K562 (cell line): ENCODE results near the gene SLC39A13. TPM values are rescaled to one million over a fixed set of nuclear protein-coding genes. Genes with fewer than 3 reads are reported as not detected.

ENCODE experiments used
- ATAC-seq: fragments of 200-7000 bp; cut with Tn5 transposase; 3 replicates; pipeline ENCODE4 v1.9.1; 2020; ENCODE audit warnings: moderate library complexity
- BruUV-seq: library from RNA; stranded (reverse); fragments of 400-500 nt; replicated peaks from 2 replicates; lab custom pipeline; 2021; lab: Mats Ljungman, UMichigan
- CTCF ChIA-PET: fragments of 300-600 bp; formaldehyde crosslinking; extraction: SDS; loops from one replicate; lab custom pipeline; 2021; ENCODE audit warnings: low intra/inter-chr PET ratio; lab: Yijun Ruan, JAX
- POLR2A ChIA-PET: fragments of 300-600, 350-650 bp; sonication (Branson Sonifier 250); formaldehyde crosslinking; extraction: SDS; loops from one replicate; lab custom pipeline; 2021; ENCODE audit warnings: antibody characterized with exemption, inconsistent platforms; lab: Yijun Ruan, JAX
- DNase-seq, 4 experiments: peaks; one replicate each; pipeline versions ENCODE4 v3.0.0 to v3.0.0-alpha.2; 2011 to 2018; ENCODE audit warnings: low spot score in 3 of 4, mixed read lengths in 3 of 4; ENCODE audit errors: extremely low read depth in 1 of 4
- FAIRE-seq: peaks from 2 replicates; lab custom pipeline; 2011; peaks lifted over from hg19 to GRCh38; lab: Jason Lieb, UNC
- H2AFZ ChIP-seq: 2 replicates; pipeline ENCODE4 v1.6.0; 2011; ENCODE audit warnings: low read depth, low read length, control low read depth, inconsistent platforms
- H3K27ac ChIP-seq: fragments of 200-600 bp; 3 replicates; pipeline ENCODE4 v1.8.0; 2011; ENCODE audit warnings: low read depth, mild to moderate bottlenecking, control low read depth, inconsistent platforms, low read length, moderate library complexity, mixed read lengths; ENCODE audit errors: extremely low read depth
- H3K27me3 ChIP-seq, 2 experiments: fragments of 300-600 bp in 1 of 2; 2 replicates in 1 of 2; 3 replicates in 1 of 2; pipeline versions ENCODE4 v1.6.0 to v1.8.0; 2011; ENCODE audit warnings: inconsistent platforms in 2 of 2, low read length in 2 of 2, mild to moderate bottlenecking in 1 of 2, mixed read lengths in 1 of 2, moderate library complexity in 1 of 2; ENCODE audit not compliant: control insufficient read depth in 2 of 2, insufficient read depth in 2 of 2
- H3K36me3 ChIP-seq: fragments of 300-600 bp; 3 replicates; pipeline ENCODE4 v1.8.0; 2011; ENCODE audit warnings: mild to moderate bottlenecking, low read length, inconsistent platforms; ENCODE audit not compliant: control insufficient read depth, insufficient read depth
- H3K4me1 ChIP-seq, 2 experiments: fragments of 200-600 bp in 1 of 2; replicated peaks in 1 of 2; 2 replicates in 1 of 2; 3 replicates in 1 of 2; pipeline versions ENCODE4 v1.5.1 to v1.8.0; 2011; ENCODE audit warnings: inconsistent platforms in 2 of 2, low read length in 2 of 2, mild to moderate bottlenecking in 1 of 2, mixed read lengths in 1 of 2, moderate library complexity in 1 of 2; ENCODE audit not compliant: control insufficient read depth in 2 of 2, insufficient read depth in 2 of 2
- H3K4me2 ChIP-seq: 2 replicates; pipeline ENCODE4 v1.6.1; 2011; ENCODE audit warnings: low read length, control low read depth, inconsistent platforms, mixed read lengths; ENCODE audit not compliant: insufficient read depth
- H3K4me3 ChIP-seq: fragments of 200-600 bp; sonication (generic), shearing (Covaris generic); 2 replicates; pipeline ENCODE4 v1.5.1; 2016; ENCODE audit warnings: control low read depth, inconsistent platforms
- H3K79me2 ChIP-seq: fragments of 200-600 bp; 3 replicates; pipeline ENCODE4 v1.8.0; 2011; ENCODE audit warnings: low read length, inconsistent platforms; ENCODE audit not compliant: control insufficient read depth, insufficient read depth
- H3K9ac ChIP-seq, 2 experiments: 2 replicates each; pipeline versions ENCODE4 v1.6.0 to v1.6.1; 2011; ENCODE audit warnings: low read depth in 2 of 2, low read length in 2 of 2, control low read depth in 1 of 2, inconsistent platforms in 1 of 2, mild to moderate bottlenecking in 1 of 2, mixed read lengths in 1 of 2; ENCODE audit not compliant: insufficient read depth in 1 of 2
- H3K9me1 ChIP-seq: one replicate; pipeline ENCODE4 v1.6.0; 2011; ENCODE audit warnings: inconsistent platforms, mild to moderate bottlenecking, low read length, moderate library complexity; ENCODE audit not compliant: control insufficient read depth, insufficient read depth
- H3K9me3 ChIP-seq: replicated peaks from 2 replicates; pipeline ENCODE4 v1.5.1; 2011; ENCODE audit warnings: low read depth, low read length, inconsistent platforms; ENCODE audit not compliant: control insufficient read depth, insufficient read depth
- H4K20me1 ChIP-seq: replicated peaks from 2 replicates; pipeline ENCODE4 v1.6.1; 2011; ENCODE audit warnings: low read length, inconsistent platforms, mixed read lengths; ENCODE audit not compliant: control insufficient read depth, insufficient read depth
- BCOR ChIP-seq: fragments of 450-650 bp; IDR thresholded peaks from 2 replicates; pipeline ENCODE4 v1.6.1; 2016
- C11orf30 ChIP-seq: fragments of 450-650 bp; IDR thresholded peaks from 2 replicates; pipeline ENCODE4 v1.6.1; 2016; ENCODE audit warnings: low read depth, mild to moderate bottlenecking
- KDM1A ChIP-seq, 2 experiments: fragments of 450-650 bp; IDR thresholded peaks; 2 replicates each; pipeline ENCODE4 v1.6.1; 2016; ENCODE audit warnings: mild to moderate bottlenecking in 2 of 2
- MAFF ChIP-seq: IDR thresholded peaks from 2 replicates; pipeline ENCODE4 v1.6.1; 2012; ENCODE audit warnings: low read length, improper control_type of control experiment
- MAFG ChIP-seq: fragments of 450-650 bp; conservative IDR thresholded peaks from 2 replicates; pipeline ENCODE4 v1.6.1; 2016; ENCODE audit warnings: missing genetic modification characterization, missing compliant biosample characterization
- MAFK ChIP-seq: IDR thresholded peaks from 2 replicates; pipeline ENCODE4 v1.6.1; 2011; ENCODE audit warnings: low read length, improper control_type of control experiment
- NFRKB ChIP-seq: fragments of 450-650 bp; IDR thresholded peaks from 2 replicates; pipeline ENCODE4 v1.6.1; 2016; ENCODE audit warnings: low read depth
- RBM25 ChIP-seq: fragments of 200-400 bp; formaldehyde crosslinking; IDR thresholded peaks from 2 replicates; pipeline ENCODE4 v1.6.1; 2018; ENCODE audit warnings: low read length, low read depth, moderate library complexity; ENCODE audit not compliant: severe bottlenecking
- ZNF316 ChIP-seq: fragments of 450-650 bp; IDR thresholded peaks from 2 replicates; pipeline ENCODE4 v1.6.1; 2016
- ZNF764 ChIP-seq: fragments of 250-450 bp; sonication (Bioruptor Pico); IDR thresholded peaks from 2 replicates; pipeline ENCODE4 v1.4.0; 2020; ENCODE audit warnings: low read depth, mild to moderate bottlenecking, moderate library complexity
- WGBS: fragments of 100-300 bp; shearing (Covaris generic); methylation state at CpG from one replicate; pipeline ENCODE4 v1.1.6; 2016; ENCODE audit warnings: low coverage, mixed read lengths; ENCODE audit not compliant: insufficient coverage; ENCODE audit errors: missing lambda C conversion rate; 5-methylcytosine and 5-hydroxymethylcytosine counted together
- in situ Hi-C: fragments of 300-500 bp; cut with MboI; formaldehyde crosslinking; loops from 4 replicates; pipeline ENCODE4 v1.15.0; 2018; ENCODE audit warnings: inconsistent platforms, mixed read lengths
- intact Hi-C: fragments of 100-400 bp; cut with micrococcal nuclease; formaldehyde crosslinking; loops from 2 replicates; pipeline ENCODE4 v1.14.2; 2022
- polyA plus RNA-seq, 8 experiments: library from polyadenylated mRNA; depleted of rRNA in 4 of 8; stranded (reverse) in 5 of 8; unstranded in 3 of 8; fragments of >200 nt; fragmentation: Nextera tagmentation in 2 of 8; fragmentation: Illumina TruSeq in 1 of 8; extraction: Ambion mirVana in 2 of 8; extraction: Trizol in 1 of 8; gene quantifications; 2 replicates each; pipeline versions ENCODE4 v1.2.1 to v1.2.3, GENCODE V29; 2011 to 2014; ENCODE audit warnings: inconsistent platforms in 1 of 8, missing spikeins in 1 of 8
- total RNA-seq, 7 experiments: library from RNA; depleted of rRNA in 6 of 7; stranded (reverse); fragments of >200 nt in 6 of 7; fragmentation: Illumina TruSeq in 2 of 7; extraction: Trizol in 2 of 7; gene quantifications; 2 replicates each; pipeline versions ENCODE4 v1.2.1 to v1.2.3, GENCODE V29; 2011 to 2021; ENCODE audit warnings: low replicate concordance in 1 of 7
- TF ChIP-seq, protein P1 (sequence below): fragments of 450-650 bp; formaldehyde crosslinking; IDR thresholded peaks from 2 replicates; pipeline ENCODE4 v1.4.0; 2020; ENCODE audit warnings: mild to moderate bottlenecking, moderate library complexity

SLC39A13 gene
- total and polyA plus RNA-seq, 9 of the 15 experiments (the other 6 are each of a cell fraction or from before 2014, with no cell fraction given): 0.17 to 15.9 (median 3.2) TPM

DNA sequence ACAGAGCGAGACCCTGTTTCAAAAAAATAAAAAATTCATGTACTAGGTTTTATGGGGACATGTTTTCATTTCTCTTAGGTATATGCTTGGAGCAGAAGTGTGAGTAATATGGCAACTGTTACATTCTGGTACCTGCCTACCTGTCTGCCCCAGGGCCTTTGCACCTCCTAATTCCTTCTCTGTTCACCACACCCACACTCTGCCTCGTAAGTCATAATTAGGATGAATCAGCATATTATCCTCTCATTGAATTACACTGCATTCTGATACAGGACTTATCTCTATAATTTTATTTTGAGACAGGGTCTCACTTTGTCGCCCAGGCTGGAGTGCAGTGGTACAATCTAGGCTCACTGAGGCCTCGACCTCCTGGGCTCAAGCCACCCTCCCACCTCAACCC lies 43.6 kb downstream of the SLC39A13 start:
- Histone ChIP-seq H3K27ac (no peak overlapping the region), H2AFZ (no peak overlapping the region), H3K36me3 (no peaks in the 10 kb centered on the region; the same call in 2 of the 3 replicates), H4K20me1 (no peaks in the 10 kb centered on the region), H3K27me3 (no peaks in the 10 kb centered on the region; a peak in 1 of 5 replicates), H3K9me1 (no peaks in the 10 kb centered on the region), H3K9ac (no peak overlapping the region), H3K4me1 (peaks cover 0 to 19% of the 10 kb centered on the region in 2 experiments; a peak in 1 of 5 replicates), H3K9me3 (no peaks in the 10 kb centered on the region), H3K4me2 (no peak overlapping the region), H3K79me2 (no peaks in the 10 kb centered on the region), H3K4me3 (no peak overlapping the region)
- no TSS peak for BruUV-seq
- DNase-seq (no peak), ATAC-seq (no peak), FAIRE-seq (no peak)
- WGBS: 71% methylated on average over 4 of the region's 4 CpGs
- TF ChIP-seq BCOR: peak; percentile 62; the same call in 1 of the 2 replicates
- 0 out of 4 replicates have a peak, but pooled peaks of 1 of the 2 experiments have one; percentile 9 for TF ChIP-seq KDM1A (IDR thresholded peaks at IDR 0.05)
- TF ChIP-seq MAFK: peak; percentile 36; the same call in 1 of the 2 replicates
- peak; percentile 94 for TF ChIP-seq RBM25
- TF ChIP-seq NFRKB: no peak
- peak; percentile 64; the same call in 1 of the 2 replicates for TF ChIP-seq MAFG
- no peak for TF ChIP-seq ZNF764 (CRISPR knock-in tag)
- peak; percentile 69 for TF ChIP-seq C11orf30
- TF ChIP-seq, protein P1, sequence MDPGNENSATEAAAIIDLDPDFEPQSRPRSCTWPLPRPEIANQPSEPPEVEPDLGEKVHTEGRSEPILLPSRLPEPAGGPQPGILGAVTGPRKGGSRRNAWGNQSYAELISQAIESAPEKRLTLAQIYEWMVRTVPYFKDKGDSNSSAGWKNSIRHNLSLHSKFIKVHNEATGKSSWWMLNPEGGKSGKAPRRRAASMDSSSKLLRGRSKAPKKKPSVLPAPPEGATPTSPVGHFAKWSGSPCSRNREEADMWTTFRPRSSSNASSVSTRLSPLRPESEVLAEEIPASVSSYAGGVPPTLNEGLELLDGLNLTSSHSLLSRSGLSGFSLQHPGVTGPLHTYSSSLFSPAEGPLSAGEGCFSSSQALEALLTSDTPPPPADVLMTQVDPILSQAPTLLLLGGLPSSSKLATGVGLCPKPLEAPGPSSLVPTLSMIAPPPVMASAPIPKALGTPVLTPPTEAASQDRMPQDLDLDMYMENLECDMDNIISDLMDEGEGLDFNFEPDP (CRISPR knock-in tag): no peak
- peak; percentile 87 for TF ChIP-seq ZNF316
- TF ChIP-seq MAFF: peak; percentile 67
- CTCF ChIA-PET: interaction anchor here (1.4 kb wide), 1 partner anchor 77 kb away, joined by 6 read pairs; no protein-coding TSS in a partner anchor
- POLR2A ChIA-PET: interaction anchor here (0.6 kb wide), 1 partner anchor 12 kb away, joined by 3 read pairs; no protein-coding TSS in a partner anchor
- in situ Hi-C loops: no loop called here
- intact Hi-C loops: loop anchor here (10.0 kb wide), 2 partner anchors 403 to 567 kb away; no protein-coding TSS in a partner anchor
